GM12878 (cell line): ENCODE data around the gene SPX. TPM values are rescaled to one million over a fixed set of nuclear protein-coding genes. Genes with fewer than 3 reads are reported as not detected.

ENCODE experiments used
- ATAC-seq: fragments of 200-7000 bp; cut with Tn5 transposase; 3 replicates; pipeline ENCODE4 v1.9.1; 2020; ENCODE audit warnings: mild to moderate bottlenecking, moderate library complexity
- BruUV-seq: library from RNA; stranded (reverse); fragments of 400-500 nt; replicated peaks from 2 replicates; lab custom pipeline; 2021; lab: Mats Ljungman, UMichigan
- CTCF ChIA-PET: fragments of 300-600 bp; sonication (Branson Sonifier 250); formaldehyde crosslinking; extraction: SDS; loops from one replicate; lab custom pipeline; 2021; ENCODE audit warnings: inconsistent platforms; lab: Yijun Ruan, JAX
- POLR2A ChIA-PET: fragments of 350-600 bp; formaldehyde crosslinking; extraction: SDS; loops from one replicate; lab custom pipeline; 2021; ENCODE audit warnings: inconsistent platforms; lab: Charles Lee
- RAD21 ChIA-PET: fragments of 300-600 bp; sonication (Branson Sonifier 250); formaldehyde crosslinking; loops from one replicate; lab custom pipeline; 2023; ENCODE audit warnings: antibody characterized with exemption; ENCODE audit not compliant: unreplicated experiment; lab: Charles Lee
- SMC1A ChIA-PET: fragments of 300-600 bp; sonication (Branson Sonifier 250); formaldehyde crosslinking; loops from one replicate; lab custom pipeline; 2023; ENCODE audit not compliant: unreplicated experiment, uncharacterized antibody; lab: Charles Lee
- DNase-seq: peaks from one replicate; pipeline ENCODE4 v3.0.0-alpha.2; 2011; ENCODE audit warnings: low read depth, low spot score
- FAIRE-seq: peaks from 3 replicates; lab custom pipeline; 2011; peaks lifted over from hg19 to GRCh38; lab: Jason Lieb, UNC
- H2AFZ ChIP-seq: 2 replicates; pipeline ENCODE4 v1.6.0; 2011; ENCODE audit warnings: low read depth, low read length, control low read depth; ENCODE audit not compliant: control insufficient read depth
- H3K27ac ChIP-seq: 2 replicates; pipeline ENCODE4 v1.5.1; 2011; ENCODE audit warnings: control low read depth; ENCODE audit not compliant: control insufficient read depth, insufficient read depth
- H3K27me3 ChIP-seq, 2 experiments: replicated peaks in 1 of 2; 2 replicates each; pipeline versions ENCODE4 v1.6.0 to v1.6.1; 2011; ENCODE audit warnings: low read length in 1 of 2; ENCODE audit not compliant: control insufficient read depth in 2 of 2, insufficient read depth in 2 of 2
- H3K36me3 ChIP-seq, 2 experiments: 2 replicates each; pipeline ENCODE4 v1.5.1; 2011; ENCODE audit warnings: low read length in 1 of 2; ENCODE audit not compliant: control insufficient read depth in 2 of 2, insufficient read depth in 2 of 2
- H3K4me1 ChIP-seq: 2 replicates; pipeline ENCODE4 v1.6.1; 2011; ENCODE audit warnings: mild to moderate bottlenecking, low read length, moderate library complexity, mixed read lengths; ENCODE audit not compliant: control insufficient read depth, insufficient read depth
- H3K4me2 ChIP-seq: 2 replicates; pipeline ENCODE4 v1.6.0; 2011; ENCODE audit warnings: control low read depth; ENCODE audit not compliant: control insufficient read depth, insufficient read depth
- H3K4me3 ChIP-seq: fragments of 200-600 bp; sonication (generic); 2 replicates; pipeline ENCODE4 v1.5.1; 2016
- H3K79me2 ChIP-seq: 2 replicates; pipeline ENCODE4 v1.6.0; 2011; ENCODE audit warnings: low read length; ENCODE audit not compliant: control insufficient read depth, insufficient read depth
- H3K9ac ChIP-seq: 2 replicates; pipeline ENCODE4 v1.8.0; 2011; ENCODE audit warnings: low read length, control low read depth, mixed read lengths; ENCODE audit not compliant: control insufficient read depth, insufficient read depth
- H3K9me3 ChIP-seq: replicated peaks from 3 replicates; pipeline ENCODE4 v1.5.1; 2011; ENCODE audit warnings: mild to moderate bottlenecking, low read length; ENCODE audit not compliant: control insufficient read depth, insufficient read depth
- H4K20me1 ChIP-seq: 2 replicates; pipeline ENCODE4 v1.6.0; 2011; ENCODE audit not compliant: control insufficient read depth, insufficient read depth
- ATF3 ChIP-seq: IDR thresholded peaks from 2 replicates; pipeline ENCODE4 v1.6.1; 2011; ENCODE audit warnings: low read depth, mild to moderate bottlenecking, low read length, moderate library complexity, borderline replicate concordance; ENCODE audit errors: extremely low read depth
- BCL11A ChIP-seq: IDR thresholded peaks from 2 replicates; pipeline ENCODE4 v1.6.1; 2011; ENCODE audit warnings: low read depth, low read length
- BRCA1 ChIP-seq: IDR thresholded peaks from 2 replicates; pipeline ENCODE4 v1.6.1; 2011; ENCODE audit warnings: low read depth, low read length, improper control_type of control experiment
- CEBPZ ChIP-seq: fragments of 150-350 bp; IDR thresholded peaks from 2 replicates; pipeline ENCODE4 v1.6.1; 2016; ENCODE audit warnings: low read depth, low read length
- DPF2 ChIP-seq: fragments of 450-650 bp; IDR thresholded peaks from 2 replicates; pipeline ENCODE4 v1.6.1; 2017; ENCODE audit warnings: mild to moderate bottlenecking
- IKZF1 ChIP-seq: fragments of 450-650 bp; conservative IDR thresholded peaks from 2 replicates; pipeline ENCODE4 v1.6.1; 2017; ENCODE audit warnings: antibody characterized with exemption, mild to moderate bottlenecking
- MTA3 ChIP-seq: IDR thresholded peaks from 2 replicates; pipeline ENCODE4 v1.6.1; 2012; ENCODE audit warnings: low read length, inconsistent platforms, borderline replicate concordance
- PML ChIP-seq: IDR thresholded peaks from 2 replicates; pipeline ENCODE4 v1.6.1; 2012; ENCODE audit warnings: low read length, inconsistent platforms
- RFX5 ChIP-seq: IDR thresholded peaks from 2 replicates; pipeline ENCODE4 v1.6.1; 2011; ENCODE audit warnings: low read depth, low read length, improper control_type of control experiment
- SIN3A ChIP-seq: IDR thresholded peaks from 2 replicates; pipeline ENCODE4 v1.6.1; 2012; ENCODE audit warnings: low read depth, low read length, improper control_type of control experiment
- SMC3 ChIP-seq: IDR thresholded peaks from 2 replicates; pipeline ENCODE4 v1.6.1; 2011; ENCODE audit warnings: low read length, improper control_type of control experiment, borderline replicate concordance
- TAF1 ChIP-seq: IDR thresholded peaks from 2 replicates; pipeline ENCODE4 v1.6.1; 2011; ENCODE audit warnings: mild to moderate bottlenecking, low read depth, low read length, borderline replicate concordance
- TARDBP ChIP-seq: IDR thresholded peaks from 2 replicates; pipeline ENCODE4 v1.6.1; 2016; ENCODE audit warnings: borderline replicate concordance
- USF1 ChIP-seq: IDR thresholded peaks from 2 replicates; pipeline ENCODE4 v1.6.1; 2011; ENCODE audit warnings: borderline replicate concordance, low read depth, mild to moderate bottlenecking, moderate library complexity, mixed read lengths, low read length; ENCODE audit not compliant: insufficient read depth; ENCODE audit errors: extremely low read length
- ZBED1 ChIP-seq: IDR thresholded peaks from 2 replicates; pipeline ENCODE4 v1.6.1; 2016; ENCODE audit warnings: borderline replicate concordance
- ZNF217 ChIP-seq: fragments of 450-650 bp; IDR thresholded peaks from 2 replicates; pipeline ENCODE4 v1.6.1; 2017; ENCODE audit warnings: antibody characterized with exemption, mild to moderate bottlenecking
- ZNF274 ChIP-seq: IDR thresholded peaks from one replicate; pipeline ENCODE4 v1.8.0; 2011; ENCODE audit not compliant: insufficient read length, insufficient read depth
- WGBS: methylation state at CpG from one replicate; pipeline ENCODE4 v1.1.6; 2016; ENCODE audit warnings: low lambda C conversion rate; ENCODE audit not compliant: insufficient replicate concordance, insufficient coverage; ENCODE audit errors: missing lambda C conversion rate; 5-methylcytosine and 5-hydroxymethylcytosine counted together
- in situ Hi-C: fragments of 300-500 bp; cut with MboI; formaldehyde crosslinking; loops from 9 replicates; pipeline ENCODE4 v1.14.3; 2018; ENCODE audit warnings: mixed read lengths
- intact Hi-C: fragments of 100-400 bp; cut with micrococcal nuclease; formaldehyde crosslinking; loops from one replicate; pipeline ENCODE4 v1.14.2; 2022; ENCODE audit not compliant: unreplicated experiment
- polyA plus RNA-seq, 11 experiments: library from polyadenylated mRNA; depleted of rRNA in 4 of 11; unstranded in 6 of 11; stranded (reverse) in 5 of 11; fragments of >200 nt; fragmentation: Nextera tagmentation in 4 of 11; fragmentation: Illumina TruSeq in 1 of 11; extraction: Ambion mirVana in 4 of 11; extraction: Trizol in 1 of 11; gene quantifications; 1 replicate in 1 of 11; 2 replicates in 10 of 11; pipeline versions ENCODE4 v1.2.1 to v1.2.3, GENCODE V29; 2011 to 2016; ENCODE audit warnings: inconsistent platforms in 2 of 11, missing spikeins in 2 of 11, low read depth in 1 of 11
- total RNA-seq, 4 experiments: library from RNA; depleted of rRNA in 3 of 4; stranded (reverse); fragments of >200 nt in 3 of 4; fragmentation: Illumina TruSeq in 1 of 4; extraction: Trizol in 1 of 4; gene quantifications; 2 replicates each; pipeline versions ENCODE4 v1.2.1 to v1.2.3, GENCODE V29; 2013 to 2021

SPX gene
- total and polyA plus RNA-seq, 10 of the 15 experiments (the other 5 are each of a cell fraction or from before 2014, with no cell fraction given) = 0.05 TPM; not detected in 8

GRCh38 chr12:21500786-21501257, 25.3 kb upstream of the SPX start (continued):
- TF ChIP-seq ZBED1 (0 out of 2 replicates have a peak, but pooled peaks have one; percentile 32), SMC3 (no peak)

DNA sequence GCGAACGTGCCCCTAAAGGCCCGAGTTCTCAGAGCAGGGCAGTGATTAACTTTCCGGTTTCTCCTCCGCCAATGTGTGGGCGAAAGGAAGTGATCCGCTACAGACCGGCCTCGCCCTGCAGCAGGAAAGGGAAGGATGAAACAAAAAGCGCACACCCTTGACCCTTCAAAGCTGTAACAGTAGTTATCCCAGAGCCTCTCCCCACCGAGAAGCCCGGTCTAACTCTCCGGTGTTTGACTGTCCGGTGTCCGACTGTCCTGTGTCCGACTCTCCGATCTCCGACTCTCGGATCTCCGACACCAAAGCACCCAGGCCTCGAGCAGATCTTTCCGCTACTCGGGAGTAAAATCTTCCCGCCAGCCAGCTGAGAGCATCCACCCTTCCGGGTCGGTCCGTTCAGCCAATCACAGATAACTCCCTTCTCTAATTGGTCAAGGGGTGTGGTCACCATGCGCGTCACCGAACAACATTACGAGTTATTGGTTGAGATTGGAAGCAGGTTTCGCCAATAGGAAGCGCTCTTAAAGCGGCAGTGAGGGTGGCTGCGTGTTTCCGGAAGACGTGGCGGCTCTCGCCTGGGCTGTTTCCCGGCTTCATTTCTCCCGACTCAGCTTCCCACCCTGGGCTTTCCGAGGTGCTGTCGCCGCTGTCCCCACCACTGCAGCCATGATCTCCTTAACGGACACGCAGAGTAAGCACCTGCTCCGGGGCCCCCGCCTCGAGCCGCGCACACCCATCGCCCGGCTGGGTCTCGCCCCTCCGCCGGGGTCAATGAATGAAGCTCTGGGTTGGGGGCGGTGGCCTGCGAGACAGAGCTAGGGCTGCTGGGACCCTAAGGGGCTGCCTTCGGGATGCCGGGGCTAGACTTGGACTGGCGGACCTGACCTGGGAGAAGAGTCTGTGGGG, 24.6 kb upstream of the SPX start, which contains the start of the genes GOLT1B and RECQL:
TSS of gene GOLT1B (plus strand) at position 532 of the 906 bp plus-strand sequence. CDS start at position 667, 135 bp downstream.
TSS of gene RECQL (minus strand) at position 378 of the 906 bp plus-strand sequence. CDS start 2,065 bp downstream, outside the sequence.
- TSS peak; percentile 72 for BruUV-seq
- ATAC-seq (peak; percentile 96), FAIRE-seq (peak; percentile 100), DNase-seq (peak; percentile 98)
- Histone ChIP-seq H3K36me3 (peaks cover 0 to 15% of the 10 kb centered on the region in 2 experiments; a peak in 2 of 4 replicates), H4K20me1 (no peaks in the 10 kb centered on the region), H3K9ac (peak within 1 kb of the TSS; percentile 99), H2AFZ (peak within 1 kb of the TSS; percentile 92), H3K9me3 (no peaks in the 10 kb centered on the region), H3K27ac (peak within 1 kb of the TSS; percentile 64), H3K4me2 (peak within 1 kb of the TSS; percentile 95), H3K79me2 (peaks cover 72% of the 10 kb centered on the region), H3K4me1 (peaks cover 9% of the 10 kb centered on the region), H3K4me3 (peak within 1 kb of the TSS; percentile 94), H3K27me3 (no peaks in the 10 kb centered on the region)
- ChIA-PET SMC1A (interaction anchor here (1.0 to 1.4 kb wide), 2 partner anchors 9 to 177 kb away, joined by 3 to 4 read pairs; no protein-coding TSS in a partner anchor), POLR2A (interaction anchor here (1.1 to 1.9 kb wide), 5 partner anchors 9 to 545 kb away, joined by 3 to 12 read pairs (median 3); no protein-coding TSS in a partner anchor), CTCF (interaction anchor here (1.4 to 1.6 kb wide), 4 partner anchors 10 to 179 kb away, joined by 3 to 4 read pairs (median 4); no protein-coding TSS in a partner anchor), RAD21 (interaction anchor here (1.0 to 1.1 kb wide), 2 partner anchors 9 to 23 kb away, joined by 5 read pairs; no protein-coding TSS in a partner anchor)
- WGBS = 2% methylated on average over 61 of the region's 61 CpGs
- intact Hi-C loops (loop anchor here (5.0 kb wide), 2 partner anchors 64 to 156 kb away; partner anchors contain the start of genes LDHB and PYROXD1), in situ Hi-C loops (loop anchor here (5.0 kb wide), 1 partner anchor 156 kb away; the partner anchor contains the start of gene LDHB)
- TF ChIP-seq ZNF217 (no peak), ZNF274 (no peak), TARDBP (no peak), PML (peak; percentile 89), ATF3 (no peak), MTA3 (no peak), BCL11A (0 out of 2 replicates have a peak, but pooled peaks have one; percentile 5), BRCA1 (no peak), SIN3A (peak; percentile 98), ZBED1 (0 out of 2 replicates have a peak, but pooled peaks have one; percentile 40), DPF2 (0 out of 2 replicates have a peak, but pooled peaks have one; percentile 10), USF1 (no peak), TAF1 (peak; percentile 85), CEBPZ (no peak), RFX5 (peak; percentile 74), IKZF1 (peak; percentile 72)
